ENCODE results near the gene RAB11FIP4.

- TF ChIP-seq CTCF (IDR thresholded peaks at IDR 0.05) (no peak), EP300 (IDR thresholded peaks at IDR 0.05) (no peak), POLR2A (IDR thresholded peaks at IDR 0.05) (no peak), POLR2AphosphoS5 (IDR thresholded peaks at IDR 0.05) (no peak)
These were observed 24.4 kb downstream of the RAB11FIP4 start for GRCh38 chr17:31415640-31416502.
